Neural progenitor cell (in vitro differentiated cells): ENCODE data around the gene MAN2A2.

Source experiments
- EZH2 ChIP-seq: fragments of 200-600 bp; sonication (generic); IDR thresholded peaks from 2 replicates; pipeline ENCODE4 v1.6.1; 2017; ENCODE audit warnings: antibody characterized with exemption, mild to moderate bottlenecking, moderate library complexity
- EZH2phosphoT487 ChIP-seq: fragments of 200-600 bp; sonication (generic); IDR thresholded peaks from 2 replicates; pipeline ENCODE4 v1.6.1; 2017; ENCODE audit warnings: antibody characterized with exemption
- TF ChIP-seq, protein P1 (sequence below): fragments of 200-600 bp; sonication (generic); IDR thresholded peaks from 2 replicates; pipeline ENCODE4 v1.5.1; 2017; ENCODE audit warnings: antibody characterized with exemption, mild to moderate bottlenecking

DNA sequence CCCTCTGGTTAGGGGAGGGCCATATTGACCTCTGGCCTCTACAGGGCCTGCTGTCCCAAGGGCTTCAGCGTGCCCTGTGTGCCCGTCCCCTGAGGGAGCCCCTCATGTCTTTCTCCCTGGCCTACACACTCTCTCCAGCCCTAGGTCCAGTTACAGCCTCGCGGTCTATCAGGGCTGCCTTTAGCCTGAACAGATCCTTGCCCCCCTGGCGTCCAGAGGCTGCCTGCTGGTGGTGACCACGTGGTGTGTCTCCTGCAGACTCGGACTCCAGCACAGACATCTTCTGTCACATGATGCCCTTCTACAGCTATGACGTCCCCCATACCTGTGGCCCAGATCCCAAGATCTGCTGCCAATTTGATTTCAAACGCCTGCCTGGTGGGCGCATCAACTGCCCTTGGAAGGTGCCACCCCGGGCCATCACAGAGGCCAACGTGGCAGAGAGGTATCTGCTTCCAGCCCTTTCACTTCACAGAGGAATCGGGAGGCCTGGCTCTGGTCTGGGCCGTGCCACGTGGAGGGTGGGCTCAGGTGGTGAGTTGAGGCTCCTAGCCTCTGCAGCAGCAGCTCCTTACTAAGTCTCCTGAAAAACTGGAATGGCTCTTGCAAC lies 4.1 kb downstream of the MAN2A2 start:
- TF ChIP-seq, protein P1, sequence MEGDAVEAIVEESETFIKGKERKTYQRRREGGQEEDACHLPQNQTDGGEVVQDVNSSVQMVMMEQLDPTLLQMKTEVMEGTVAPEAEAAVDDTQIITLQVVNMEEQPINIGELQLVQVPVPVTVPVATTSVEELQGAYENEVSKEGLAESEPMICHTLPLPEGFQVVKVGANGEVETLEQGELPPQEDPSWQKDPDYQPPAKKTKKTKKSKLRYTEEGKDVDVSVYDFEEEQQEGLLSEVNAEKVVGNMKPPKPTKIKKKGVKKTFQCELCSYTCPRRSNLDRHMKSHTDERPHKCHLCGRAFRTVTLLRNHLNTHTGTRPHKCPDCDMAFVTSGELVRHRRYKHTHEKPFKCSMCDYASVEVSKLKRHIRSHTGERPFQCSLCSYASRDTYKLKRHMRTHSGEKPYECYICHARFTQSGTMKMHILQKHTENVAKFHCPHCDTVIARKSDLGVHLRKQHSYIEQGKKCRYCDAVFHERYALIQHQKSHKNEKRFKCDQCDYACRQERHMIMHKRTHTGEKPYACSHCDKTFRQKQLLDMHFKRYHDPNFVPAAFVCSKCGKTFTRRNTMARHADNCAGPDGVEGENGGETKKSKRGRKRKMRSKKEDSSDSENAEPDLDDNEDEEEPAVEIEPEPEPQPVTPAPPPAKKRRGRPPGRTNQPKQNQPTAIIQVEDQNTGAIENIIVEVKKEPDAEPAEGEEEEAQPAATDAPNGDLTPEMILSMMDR: no peak
- TF ChIP-seq EZH2 (no peak), EZH2phosphoT487 (no peak)
